Breast epithelium (tissue), 4 donors: Measurements from ENCODE around the gene NUP98. TPM values are rescaled to one million over a fixed set of nuclear protein-coding genes. Genes with fewer than 3 reads are reported as not detected.

Experiments used
- DNase-seq, 2 donors: peaks; one replicate each; pipeline ENCODE4 v3.0.0-alpha.2; 2019; ENCODE audit warnings: low spot score in 2 of 2
- H3K27ac ChIP-seq, 2 donors: fragments of 200-600 bp; sonication (generic) in 1 of 2; one replicate each; pipeline ENCODE4 v1.5.1; 2016 to 2019; ENCODE audit warnings: mild to moderate bottlenecking in 1 of 2
- H3K27me3 ChIP-seq, 2 donors: fragments of 200-600 bp; sonication (generic) in 1 of 2; one replicate each; pipeline versions ENCODE4 v1.5.1 to v1.6.0; 2017 to 2019; ENCODE audit warnings: control low read depth in 1 of 2, mild to moderate bottlenecking in 1 of 2
- H3K36me3 ChIP-seq: fragments of 200-600 bp; one replicate; pipeline ENCODE4 v1.5.1; 2019
- H3K4me1 ChIP-seq, 2 donors: fragments of 200-600 bp; sonication (generic); one replicate each; pipeline ENCODE4 v1.5.1; 2016 to 2019; ENCODE audit warnings: control low read depth in 1 of 2
- H3K4me3 ChIP-seq, 3 donors: fragments of 200-600 bp; sonication (generic); 1 replicate in 2 of 3; 2 replicates in 1 of 3; pipeline ENCODE4 v1.5.1; 2016 to 2019; ENCODE audit warnings: mild to moderate bottlenecking in 3 of 3, moderate library complexity in 2 of 3
- H3K9me3 ChIP-seq, 2 donors: fragments of 200-600 bp; sonication (generic) in 1 of 2; one replicate each; pipeline ENCODE4 v1.5.1; 2016 to 2019; ENCODE audit warnings: control low read depth in 1 of 2
- POLR2A ChIP-seq: fragments of 450-650 bp; IDR thresholded peaks from one replicate; pipeline ENCODE4 v1.6.1; 2016; ENCODE audit warnings: antibody characterized with exemption, mild to moderate bottlenecking, moderate library complexity
- POLR2AphosphoS5 ChIP-seq, 3 donors: sonication (generic); formaldehyde crosslinking; IDR thresholded peaks; one replicate each; pipeline ENCODE4 v1.6.1; 2017; ENCODE audit warnings: antibody characterized with exemption in 3 of 3
- intact Hi-C: fragments of 100-400 bp; cut with DNase I; formaldehyde crosslinking; loops from one replicate; pipeline ENCODE4 v1.15.1; 2023; ENCODE audit warnings: low total_unique reads
- total RNA-seq, 3 donors: library from RNA; depleted of rRNA; stranded (reverse); fragments of >200 nt; gene quantifications; one replicate each; pipeline ENCODE4 v1.1.0, GENCODE V29; 2016
- TF ChIP-seq, protein P1 (sequence below), 3 donors: fragments of 450-650 bp; IDR thresholded peaks; one replicate each; pipeline ENCODE4 v1.5.1; 2016 to 2017; ENCODE audit warnings: antibody characterized with exemption in 3 of 3, mild to moderate bottlenecking in 3 of 3, moderate library complexity in 3 of 3

NUP98 gene
- total RNA-seq, 3 donors from 2014 or later: 98.1 to 178 (median 142) TPM

DNA sequence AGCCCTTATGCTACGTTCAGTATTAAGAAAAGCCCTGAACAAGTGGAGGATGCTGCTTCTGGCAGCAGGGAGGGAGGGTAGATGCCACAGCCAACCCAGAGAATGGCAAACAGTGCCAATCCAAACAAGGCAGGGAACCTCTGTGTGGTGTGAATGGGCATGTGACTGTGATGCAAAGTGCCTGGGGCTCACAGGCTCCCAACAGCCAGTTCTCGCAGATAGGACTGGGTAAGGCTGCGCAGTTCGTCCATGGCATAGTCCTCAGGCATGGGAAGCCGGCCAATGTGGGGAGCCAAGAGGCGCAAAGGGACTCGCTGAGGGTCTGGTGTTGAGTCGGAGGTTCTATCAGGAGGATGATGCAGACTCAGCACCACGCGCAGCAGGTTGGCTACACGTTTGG lies 121.4 kb downstream of the NUP98 start:
- intact Hi-C loops: no loop called here
- DNase-seq: peak in 1 of 2 donors; percentile 26
- Histone ChIP-seq H3K27me3 (no peaks in the 10 kb centered on the region), H3K4me3 (no peak overlapping the region), H3K36me3 (peaks cover 16% of the 10 kb centered on the region), H3K9me3 (no peaks in the 10 kb centered on the region), H3K4me1 (no peaks in the 10 kb centered on the region), H3K27ac (no peak overlapping the region)
- TF ChIP-seq, protein P1, sequence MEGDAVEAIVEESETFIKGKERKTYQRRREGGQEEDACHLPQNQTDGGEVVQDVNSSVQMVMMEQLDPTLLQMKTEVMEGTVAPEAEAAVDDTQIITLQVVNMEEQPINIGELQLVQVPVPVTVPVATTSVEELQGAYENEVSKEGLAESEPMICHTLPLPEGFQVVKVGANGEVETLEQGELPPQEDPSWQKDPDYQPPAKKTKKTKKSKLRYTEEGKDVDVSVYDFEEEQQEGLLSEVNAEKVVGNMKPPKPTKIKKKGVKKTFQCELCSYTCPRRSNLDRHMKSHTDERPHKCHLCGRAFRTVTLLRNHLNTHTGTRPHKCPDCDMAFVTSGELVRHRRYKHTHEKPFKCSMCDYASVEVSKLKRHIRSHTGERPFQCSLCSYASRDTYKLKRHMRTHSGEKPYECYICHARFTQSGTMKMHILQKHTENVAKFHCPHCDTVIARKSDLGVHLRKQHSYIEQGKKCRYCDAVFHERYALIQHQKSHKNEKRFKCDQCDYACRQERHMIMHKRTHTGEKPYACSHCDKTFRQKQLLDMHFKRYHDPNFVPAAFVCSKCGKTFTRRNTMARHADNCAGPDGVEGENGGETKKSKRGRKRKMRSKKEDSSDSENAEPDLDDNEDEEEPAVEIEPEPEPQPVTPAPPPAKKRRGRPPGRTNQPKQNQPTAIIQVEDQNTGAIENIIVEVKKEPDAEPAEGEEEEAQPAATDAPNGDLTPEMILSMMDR (IDR thresholded peaks at IDR 0.05): no peak
- no peak for TF ChIP-seq POLR2A
- no peak for TF ChIP-seq POLR2AphosphoS5 (IDR thresholded peaks at IDR 0.05)

DNA sequence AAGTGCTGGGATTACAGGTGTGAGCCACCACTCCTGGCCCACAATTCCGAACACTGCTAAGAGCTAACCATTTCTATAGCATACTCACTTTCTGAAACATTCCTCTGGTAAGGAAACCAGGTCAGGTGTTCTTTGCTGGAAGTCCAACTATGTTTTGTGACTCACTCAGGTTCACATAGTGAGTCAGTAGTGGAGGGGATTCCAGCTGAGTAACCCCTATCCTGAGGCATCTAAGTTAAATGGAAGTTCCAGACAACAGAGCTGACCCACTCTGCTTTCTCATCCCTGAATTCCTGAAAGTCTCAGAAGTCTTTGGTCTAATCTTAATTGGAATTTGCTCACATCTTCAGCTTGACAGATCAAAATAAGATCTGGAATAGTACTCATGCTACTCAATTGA lies 123.2 kb downstream of the NUP98 start:
- intact Hi-C loops: no loop called here

DNA sequence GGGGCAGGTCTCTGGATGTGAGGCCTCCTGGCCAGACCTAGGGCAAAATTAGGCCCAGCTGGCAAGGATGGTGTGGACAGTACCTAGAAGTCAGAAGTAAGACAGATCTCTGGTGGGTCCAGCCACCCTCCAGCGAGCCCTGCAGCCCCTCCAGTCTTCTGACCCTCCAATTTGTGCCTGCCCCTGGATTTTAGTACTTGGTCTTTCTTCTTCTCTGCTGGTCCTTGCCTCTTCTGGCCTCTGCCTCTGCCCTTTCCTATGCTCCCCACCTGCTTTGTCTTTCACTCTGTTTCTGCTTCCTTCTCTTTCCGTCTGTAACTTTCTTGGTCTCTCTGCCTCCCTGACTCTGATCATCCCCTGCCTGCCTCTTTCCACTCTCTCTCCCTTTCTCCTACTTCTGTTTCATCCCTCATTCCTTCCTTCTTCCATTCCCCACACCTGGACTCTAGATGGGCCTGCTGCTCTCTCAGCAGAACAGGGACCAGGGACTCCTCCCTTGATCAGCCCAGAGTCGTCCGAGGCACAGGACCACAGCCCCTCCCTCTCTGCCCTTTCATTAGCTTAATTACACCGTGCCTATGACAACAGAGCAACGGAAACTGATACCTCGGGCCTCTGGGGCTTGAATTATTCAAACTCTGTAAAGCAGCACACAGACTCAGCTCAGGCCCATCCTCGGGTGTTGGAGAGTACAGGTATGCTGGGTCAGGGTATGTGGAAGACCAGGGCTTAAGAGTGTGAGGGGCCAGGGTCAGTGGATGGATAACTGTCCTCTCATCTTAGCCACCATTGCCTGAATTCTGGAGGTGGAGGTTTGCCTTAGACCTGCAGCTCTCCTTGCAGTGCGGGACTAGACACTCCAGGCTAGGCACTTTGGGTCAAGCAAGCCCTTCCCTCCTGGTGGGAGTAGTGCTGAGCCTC lies 125.8 kb downstream of the NUP98 start, which contains the start of gene CHRNA10:
Gene CHRNA10, minus strand, starts transcription at position 51 of the 921 bp plus-strand sequence. CDS start 72 bp downstream, outside the sequence.
- Histone ChIP-seq H3K9me3 (no peaks in the 10 kb centered on the region), H3K27me3 (no peaks in the 10 kb centered on the region), H3K36me3 (peaks cover 17% of the 10 kb centered on the region), H3K4me3 (no peak within 1 kb of the TSS), H3K27ac (no peak within 1 kb of the TSS), H3K4me1 (no peaks in the 10 kb centered on the region)
- no peak for DNase-seq
- intact Hi-C loops: no loop called here
- TF ChIP-seq POLR2AphosphoS5 (IDR thresholded peaks at IDR 0.05) (no peak), POLR2A (no peak)
- TF ChIP-seq, protein P1 (IDR thresholded peaks at IDR 0.05): no peak

More for the DNA sequence above, 123.2 kb downstream of the NUP98 start:
- Histone ChIP-seq H3K27me3 (no peaks in the 10 kb centered on the region), H3K27ac (no peak overlapping the region), H3K36me3 (peaks cover 11% of the 10 kb centered on the region), H3K4me3 (no peak overlapping the region), H3K4me1 (no peaks in the 10 kb centered on the region), H3K9me3 (no peaks in the 10 kb centered on the region)
- no peak for DNase-seq
- TF ChIP-seq POLR2AphosphoS5 (IDR thresholded peaks at IDR 0.05): no peak
- no peak for TF ChIP-seq POLR2A
- TF ChIP-seq, protein P1 (IDR thresholded peaks at IDR 0.05): no peak

DNA sequence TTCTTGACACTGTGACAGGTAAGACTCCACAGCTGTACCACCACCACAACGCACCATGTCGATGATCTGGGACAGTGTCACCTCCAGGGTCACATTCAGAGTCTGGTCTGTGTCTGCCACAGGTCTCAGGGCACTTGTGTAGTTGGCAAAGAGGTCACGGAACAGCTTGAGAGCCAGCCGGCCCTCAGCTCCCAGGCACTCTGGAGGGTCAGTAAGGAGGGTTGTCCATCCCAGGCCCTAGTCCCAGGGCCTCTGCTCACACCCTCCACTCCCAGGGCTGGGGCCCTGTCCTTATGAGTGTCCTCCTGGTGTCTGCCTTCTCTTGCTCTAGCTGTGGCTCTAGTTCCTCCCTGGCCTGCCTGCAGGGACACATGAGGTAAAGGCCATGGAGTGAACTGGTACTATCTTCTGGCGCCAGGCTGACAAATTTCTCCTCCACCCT lies 127.6 kb downstream of the NUP98 start:
- peaks cover 6% of the 10 kb centered on the region for H3K36me3 ChIP-seq
- H3K27me3 ChIP-seq: no peaks in the 10 kb centered on the region
- intact Hi-C loops: no loop called here
- no peaks in the 10 kb centered on the region for H3K9me3 ChIP-seq
- H3K4me3 ChIP-seq: no peak overlapping the region
- DNase-seq: no peak
- H3K27ac ChIP-seq: no peak overlapping the region
- no peaks in the 10 kb centered on the region for H3K4me1 ChIP-seq
- TF ChIP-seq POLR2AphosphoS5 (IDR thresholded peaks at IDR 0.05) (no peak), POLR2A (no peak)
- TF ChIP-seq, protein P1 (IDR thresholded peaks at IDR 0.05): no peak

DNA sequence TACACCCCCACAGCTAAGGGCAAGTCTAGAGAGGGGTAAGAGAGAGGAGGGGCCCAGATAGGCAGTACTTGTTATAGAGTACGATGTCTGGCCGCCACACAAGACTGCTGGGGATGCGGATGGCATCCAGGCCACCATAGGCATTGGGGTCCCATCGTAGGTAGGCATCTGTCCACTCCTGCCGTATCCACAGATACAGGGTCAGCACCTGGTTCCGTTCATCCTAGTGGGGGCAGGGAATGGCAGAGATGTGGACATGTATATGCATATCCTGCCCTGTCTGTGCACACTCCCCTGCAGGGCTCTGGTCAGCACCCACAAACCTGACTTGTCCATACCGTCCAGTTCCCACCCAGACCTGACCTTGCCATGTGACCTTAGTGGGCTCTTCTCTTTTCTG lies 128.2 kb downstream of the NUP98 start:
- H3K4me3 ChIP-seq: no peak overlapping the region
- H3K36me3 ChIP-seq: peaks cover 6% of the 10 kb centered on the region
- no peak overlapping the region for H3K27ac ChIP-seq
- no peak for DNase-seq
- H3K27me3 ChIP-seq: no peaks in the 10 kb centered on the region
- no peaks in the 10 kb centered on the region for H3K9me3 ChIP-seq
- TF ChIP-seq, protein P1 (IDR thresholded peaks at IDR 0.05): no peak
- TF ChIP-seq POLR2AphosphoS5 (IDR thresholded peaks at IDR 0.05) (no peak), POLR2A (no peak)
- intact Hi-C loops: no loop called here
- no peaks in the 10 kb centered on the region for H3K4me1 ChIP-seq
